MCF 10A (cell line): ENCODE measurements around the gene ZNF606. TPM values are rescaled to one million over a fixed set of nuclear protein-coding genes. Genes with fewer than 3 reads are reported as not detected.

Experiments used
- Bru-seq: library from RNA; stranded (reverse); fragments of 400-500 nt; gene quantifications from one replicate; lab custom pipeline; 2021; lab: Mats Ljungman, UMichigan
- BruChase-seq, 2 experiments: library from RNA; stranded (reverse); fragments of 400-500 nt; gene quantifications; one replicate each; lab custom pipeline; 2021; lab: Mats Ljungman, UMichigan
- BruUV-seq: library from RNA; stranded (reverse); fragments of 400-500 nt; replicated peaks from 2 replicates; lab custom pipeline; 2021; lab: Mats Ljungman, UMichigan
- CTCF ChIA-PET: fragments of 300-600 bp; sonication (Branson Sonifier 250); formaldehyde crosslinking; extraction: SDS; loops from one replicate; lab custom pipeline; 2021; ENCODE audit warnings: antibody characterized with exemption, inconsistent platforms; lab: Yijun Ruan, JAX
- POLR2A ChIA-PET: fragments of 300-600, 350-650 bp; sonication (Branson Sonifier 250); formaldehyde crosslinking; extraction: SDS; loops from one replicate; lab custom pipeline; 2020; ENCODE audit warnings: antibody characterized with exemption, inconsistent platforms; lab: Yijun Ruan, JAX
- DNase-seq: peaks from one replicate; pipeline ENCODE4 v3.0.0-alpha.2; 2018; ENCODE audit not compliant: unreplicated experiment
- H3K27ac Mint-ChIP-seq: one replicate; pipeline ENCODE4 v1.8.0; 2022; ENCODE audit warnings: mild to moderate bottlenecking, low read depth, mixed read lengths; ENCODE audit not compliant: unreplicated experiment
- H3K27me3 Mint-ChIP-seq: one replicate; pipeline ENCODE4 v1.8.0; 2022; ENCODE audit warnings: mixed read lengths; ENCODE audit not compliant: insufficient read depth, unreplicated experiment
- H3K36me3 Mint-ChIP-seq: one replicate; pipeline ENCODE4 v1.8.0; 2022; ENCODE audit warnings: mild to moderate bottlenecking, moderate library complexity, mixed read lengths; ENCODE audit not compliant: insufficient read depth, unreplicated experiment
- H3K4me1 Mint-ChIP-seq: one replicate; pipeline ENCODE4 v1.8.0; 2022; ENCODE audit warnings: mixed read lengths; ENCODE audit not compliant: insufficient read depth, unreplicated experiment
- H3K4me3 Mint-ChIP-seq: one replicate; pipeline ENCODE4 v1.8.0; 2022; ENCODE audit warnings: mild to moderate bottlenecking, moderate library complexity, mixed read lengths; ENCODE audit not compliant: unreplicated experiment
- H3K9me3 Mint-ChIP-seq: one replicate; pipeline ENCODE4 v1.8.0; 2022; ENCODE audit warnings: mixed read lengths; ENCODE audit not compliant: unreplicated experiment
- CTCF ChIP-seq: fragments of 200-600 bp; IDR thresholded peaks from one replicate; pipeline ENCODE4 v1.8.0; 2022; ENCODE audit warnings: antibody characterized with exemption, mild to moderate bottlenecking; ENCODE audit not compliant: unreplicated experiment
- intact Hi-C: fragments of 100-400 bp; cut with micrococcal nuclease; formaldehyde crosslinking; loops from 2 replicates; pipeline ENCODE4 v1.14.1; 2022
- long read RNA-seq: library from polyadenylated mRNA; stranded (forward); transcript quantifications from one replicate; pipeline ENCODE4 v2.0.0, GENCODE V29; 2022
- total RNA-seq: library from RNA; stranded (reverse); gene quantifications from 2 replicates; pipeline ENCODE4 v1.2.3, GENCODE V29; 2022

ZNF606 gene
- total RNA-seq (0.71 and 0.98 TPM in 2 replicates), Bru-seq, nascent RNA (percentile 33 among the genes with signal in this experiment), BruChase-seq, experiment 1, labeled RNA remaining after a 6-hour chase (percentile 30 among the genes with signal in this experiment), BruChase-seq, experiment 2, labeled RNA remaining after a 2-hour chase (percentile 31 among the genes with signal in this experiment)
- long read RNA-seq = 0 reads

GRCh38 chr19:58002384-58003173, at the start of gene ZNF606:
Gene ZNF606 (minus strand): TSS chr19:58002820. CDS start chr19:58001319, 1,501 bp downstream.
- Mint-ChIP-seq H3K27me3 (no peaks in the 10 kb centered on the region), H3K9me3 (peaks cover 47% of the 10 kb centered on the region), H3K4me3 (peak within 1 kb of the TSS; percentile 28), H3K4me1 (no peaks in the 10 kb centered on the region), H3K36me3 (no peaks in the 10 kb centered on the region), H3K27ac (no peak within 1 kb of the TSS)
- ChIA-PET POLR2A (no interaction called here), CTCF (no interaction called here)
- no peak for DNase-seq
- BruUV-seq = TSS peak; percentile 25
- no peak for TF ChIP-seq CTCF
- intact Hi-C loops = no loop called here

- H3K4me1 Mint-ChIP-seq = no peaks in the 10 kb centered on the region
- DNase-seq = no peak
- intact Hi-C loops = no loop called here
- POLR2A ChIA-PET = no interaction called here
- no peak overlapping the region for H3K27ac Mint-ChIP-seq
- BruUV-seq = no TSS peak
- H3K27me3 Mint-ChIP-seq = no peaks in the 10 kb centered on the region
- no peaks in the 10 kb centered on the region for H3K36me3 Mint-ChIP-seq
- peaks cover 23% of the 10 kb centered on the region for H3K9me3 Mint-ChIP-seq
- no peak overlapping the region for H3K4me3 Mint-ChIP-seq
- no peak for TF ChIP-seq CTCF
- CTCF ChIA-PET = interaction anchor here (0.6 kb wide), 1 partner anchor 1215 kb away, joined by 3 read pairs; no protein-coding TSS in a partner anchor
Observed at GRCh38 chr19:58052256-58052655, 49.6 kb upstream of the ZNF606 start.

GRCh38 chr19:58047672-58048071, 45.1 kb upstream of the ZNF606 start:
- Mint-ChIP-seq H3K36me3 (no peaks in the 10 kb centered on the region), H3K27ac (no peak overlapping the region), H3K4me1 (no peaks in the 10 kb centered on the region), H3K27me3 (no peaks in the 10 kb centered on the region), H3K9me3 (peaks cover 31% of the 10 kb centered on the region), H3K4me3 (no peak overlapping the region)
- ChIA-PET CTCF (no interaction called here), POLR2A (no interaction called here)
- intact Hi-C loops = no loop called here
- no TSS peak for BruUV-seq
- no peak for TF ChIP-seq CTCF
- no peak for DNase-seq

- peaks cover 31% of the 10 kb centered on the region for H3K9me3 Mint-ChIP-seq
Observed at GRCh38 chr19:58046856-58047255, 44.2 kb upstream of the ZNF606 start.

More at GRCh38 chr19:58046856-58047255, 44.2 kb upstream of the ZNF606 start:
- Mint-ChIP-seq H3K27ac (no peak overlapping the region), H3K4me3 (no peak overlapping the region), H3K36me3 (no peaks in the 10 kb centered on the region), H3K4me1 (no peaks in the 10 kb centered on the region), H3K27me3 (no peaks in the 10 kb centered on the region)
- ChIA-PET POLR2A (no interaction called here), CTCF (no interaction called here)
- DNase-seq = no peak
- intact Hi-C loops = no loop called here
- no peak for TF ChIP-seq CTCF
- no TSS peak for BruUV-seq
